GM12878 (cell line): ENCODE data around the gene FAR2. TPM values are rescaled to one million over a fixed set of nuclear protein-coding genes. Genes with fewer than 3 reads are reported as not detected.

ENCODE experiments used
- ATAC-seq: fragments of 200-7000 bp; cut with Tn5 transposase; 3 replicates; pipeline ENCODE4 v1.9.1; 2020; ENCODE audit warnings: mild to moderate bottlenecking, moderate library complexity
- BruUV-seq: library from RNA; stranded (reverse); fragments of 400-500 nt; replicated peaks from 2 replicates; lab custom pipeline; 2021; lab: Mats Ljungman, UMichigan
- CTCF ChIA-PET: fragments of 300-600 bp; sonication (Branson Sonifier 250); formaldehyde crosslinking; extraction: SDS; loops from one replicate; lab custom pipeline; 2021; ENCODE audit warnings: inconsistent platforms; lab: Yijun Ruan, JAX
- POLR2A ChIA-PET: fragments of 350-600 bp; formaldehyde crosslinking; extraction: SDS; loops from one replicate; lab custom pipeline; 2021; ENCODE audit warnings: inconsistent platforms; lab: Charles Lee
- RAD21 ChIA-PET: fragments of 300-600 bp; sonication (Branson Sonifier 250); formaldehyde crosslinking; loops from one replicate; lab custom pipeline; 2023; ENCODE audit warnings: antibody characterized with exemption; ENCODE audit not compliant: unreplicated experiment; lab: Charles Lee
- SMC1A ChIA-PET: fragments of 300-600 bp; sonication (Branson Sonifier 250); formaldehyde crosslinking; loops from one replicate; lab custom pipeline; 2023; ENCODE audit not compliant: unreplicated experiment, uncharacterized antibody; lab: Charles Lee
- DNase-seq: peaks from one replicate; pipeline ENCODE4 v3.0.0-alpha.2; 2011; ENCODE audit warnings: low read depth, low spot score
- FAIRE-seq: peaks from 3 replicates; lab custom pipeline; 2011; peaks lifted over from hg19 to GRCh38; lab: Jason Lieb, UNC
- H2AFZ ChIP-seq: 2 replicates; pipeline ENCODE4 v1.6.0; 2011; ENCODE audit warnings: low read depth, low read length, control low read depth; ENCODE audit not compliant: control insufficient read depth
- H3K27ac ChIP-seq: 2 replicates; pipeline ENCODE4 v1.5.1; 2011; ENCODE audit warnings: control low read depth; ENCODE audit not compliant: control insufficient read depth, insufficient read depth
- H3K27me3 ChIP-seq, 2 experiments: replicated peaks in 1 of 2; 2 replicates each; pipeline versions ENCODE4 v1.6.0 to v1.6.1; 2011; ENCODE audit warnings: low read length in 1 of 2; ENCODE audit not compliant: control insufficient read depth in 2 of 2, insufficient read depth in 2 of 2
- H3K36me3 ChIP-seq, 2 experiments: 2 replicates each; pipeline ENCODE4 v1.5.1; 2011; ENCODE audit warnings: low read length in 1 of 2; ENCODE audit not compliant: control insufficient read depth in 2 of 2, insufficient read depth in 2 of 2
- H3K4me1 ChIP-seq: 2 replicates; pipeline ENCODE4 v1.6.1; 2011; ENCODE audit warnings: mild to moderate bottlenecking, low read length, moderate library complexity, mixed read lengths; ENCODE audit not compliant: control insufficient read depth, insufficient read depth
- H3K4me2 ChIP-seq: 2 replicates; pipeline ENCODE4 v1.6.0; 2011; ENCODE audit warnings: control low read depth; ENCODE audit not compliant: control insufficient read depth, insufficient read depth
- H3K4me3 ChIP-seq: fragments of 200-600 bp; sonication (generic); 2 replicates; pipeline ENCODE4 v1.5.1; 2016
- H3K79me2 ChIP-seq: 2 replicates; pipeline ENCODE4 v1.6.0; 2011; ENCODE audit warnings: low read length; ENCODE audit not compliant: control insufficient read depth, insufficient read depth
- H3K9ac ChIP-seq: 2 replicates; pipeline ENCODE4 v1.8.0; 2011; ENCODE audit warnings: low read length, control low read depth, mixed read lengths; ENCODE audit not compliant: control insufficient read depth, insufficient read depth
- H3K9me3 ChIP-seq: replicated peaks from 3 replicates; pipeline ENCODE4 v1.5.1; 2011; ENCODE audit warnings: mild to moderate bottlenecking, low read length; ENCODE audit not compliant: control insufficient read depth, insufficient read depth
- H4K20me1 ChIP-seq: 2 replicates; pipeline ENCODE4 v1.6.0; 2011; ENCODE audit not compliant: control insufficient read depth, insufficient read depth
- BMI1 ChIP-seq: fragments of 450-650 bp; IDR thresholded peaks from 2 replicates; pipeline ENCODE4 v1.6.1; 2016; ENCODE audit warnings: mild to moderate bottlenecking, moderate library complexity, borderline replicate concordance
- EED ChIP-seq: sonication (generic); IDR thresholded peaks from 2 replicates; pipeline ENCODE4 v1.6.1; 2016; ENCODE audit warnings: antibody characterized with exemption, low read depth
- IRF5 ChIP-seq: fragments of 450-650 bp; IDR thresholded peaks from 2 replicates; pipeline ENCODE4 v1.6.1; 2017; ENCODE audit warnings: borderline replicate concordance
- KLF5 ChIP-seq: fragments of 450-650 bp; IDR thresholded peaks from 2 replicates; pipeline ENCODE4 v1.6.1; 2014; ENCODE audit warnings: mild to moderate bottlenecking; ENCODE audit not compliant: partially characterized antibody
- MTA3 ChIP-seq: IDR thresholded peaks from 2 replicates; pipeline ENCODE4 v1.6.1; 2012; ENCODE audit warnings: low read length, inconsistent platforms, borderline replicate concordance
- MYB ChIP-seq: fragments of 150-350 bp; IDR thresholded peaks from 2 replicates; pipeline ENCODE4 v1.6.1; 2014; ENCODE audit warnings: mild to moderate bottlenecking, low read depth, low read length, borderline replicate concordance
- SMAD5 ChIP-seq: IDR thresholded peaks from 2 replicates; pipeline ENCODE4 v1.6.1; 2016; ENCODE audit warnings: antibody characterized with exemption, low read depth
- TAF1 ChIP-seq: IDR thresholded peaks from 2 replicates; pipeline ENCODE4 v1.6.1; 2011; ENCODE audit warnings: mild to moderate bottlenecking, low read depth, low read length, borderline replicate concordance
- YY1 ChIP-seq: IDR thresholded peaks from 2 replicates; pipeline ENCODE4 v1.6.1; 2011; ENCODE audit warnings: low read depth, mild to moderate bottlenecking, low read length
- ZNF217 ChIP-seq: fragments of 450-650 bp; IDR thresholded peaks from 2 replicates; pipeline ENCODE4 v1.6.1; 2017; ENCODE audit warnings: antibody characterized with exemption, mild to moderate bottlenecking
- ZNF274 ChIP-seq: IDR thresholded peaks from one replicate; pipeline ENCODE4 v1.8.0; 2011; ENCODE audit not compliant: insufficient read length, insufficient read depth
- ZNF622 ChIP-seq: fragments of 450-650 bp; IDR thresholded peaks from 2 replicates; pipeline ENCODE4 v1.6.1; 2017; ENCODE audit warnings: mild to moderate bottlenecking, inconsistent platforms
- WGBS: methylation state at CpG from one replicate; pipeline ENCODE4 v1.1.6; 2016; ENCODE audit warnings: low lambda C conversion rate; ENCODE audit not compliant: insufficient replicate concordance, insufficient coverage; ENCODE audit errors: missing lambda C conversion rate; 5-methylcytosine and 5-hydroxymethylcytosine counted together
- in situ Hi-C: fragments of 300-500 bp; cut with MboI; formaldehyde crosslinking; loops from 9 replicates; pipeline ENCODE4 v1.14.3; 2018; ENCODE audit warnings: mixed read lengths
- intact Hi-C: fragments of 100-400 bp; cut with micrococcal nuclease; formaldehyde crosslinking; loops from one replicate; pipeline ENCODE4 v1.14.2; 2022; ENCODE audit not compliant: unreplicated experiment
- polyA plus RNA-seq, 11 experiments: library from polyadenylated mRNA; depleted of rRNA in 4 of 11; unstranded in 6 of 11; stranded (reverse) in 5 of 11; fragments of >200 nt; fragmentation: Nextera tagmentation in 4 of 11; fragmentation: Illumina TruSeq in 1 of 11; extraction: Ambion mirVana in 4 of 11; extraction: Trizol in 1 of 11; gene quantifications; 1 replicate in 1 of 11; 2 replicates in 10 of 11; pipeline versions ENCODE4 v1.2.1 to v1.2.3, GENCODE V29; 2011 to 2016; ENCODE audit warnings: inconsistent platforms in 2 of 11, missing spikeins in 2 of 11, low read depth in 1 of 11
- total RNA-seq, 4 experiments: library from RNA; depleted of rRNA in 3 of 4; stranded (reverse); fragments of >200 nt in 3 of 4; fragmentation: Illumina TruSeq in 1 of 4; extraction: Trizol in 1 of 4; gene quantifications; 2 replicates each; pipeline versions ENCODE4 v1.2.1 to v1.2.3, GENCODE V29; 2013 to 2021
- TF ChIP-seq, protein P1 (sequence below): IDR thresholded peaks from 2 replicates; pipeline ENCODE4 v1.6.1; 2012; ENCODE audit warnings: low read depth, low read length, improper control_type of control experiment
- TF ChIP-seq, protein P2 (sequence below): fragments of 450-650 bp; IDR thresholded peaks from 2 replicates; pipeline ENCODE4 v1.6.1; 2017; ENCODE audit warnings: mild to moderate bottlenecking, moderate library complexity
- TF ChIP-seq, protein P3 (sequence below): fragments of 450-650 bp; IDR thresholded peaks from 2 replicates; pipeline ENCODE4 v1.6.1; 2017; ENCODE audit warnings: antibody characterized with exemption, mild to moderate bottlenecking, moderate library complexity

Gene FAR2
- total and polyA plus RNA-seq, 10 of the 15 experiments (the other 5 are each of a cell fraction or from before 2014, with no cell fraction given) = 0.50 to 1.1 (median 0.65) TPM

- H3K36me3 ChIP-seq = no peaks in the 10 kb centered on the region
Measured at GRCh38 chr12:29253906-29254625, 105.0 kb downstream of the FAR2 start.

More at GRCh38 chr12:29253906-29254625, 105.0 kb downstream of the FAR2 start:
- CTCF ChIA-PET = interaction anchor here (0.7 to 1.0 kb wide), 2 partner anchors 10 to 31 kb away, joined by 3 read pairs; no protein-coding TSS in a partner anchor
- H3K27ac ChIP-seq = no peak overlapping the region
- POLR2A ChIA-PET = no interaction called here
- H3K79me2 ChIP-seq = no peaks in the 10 kb centered on the region
- TF ChIP-seq EED (no peak), YY1 (no peak), KLF5 (no peak), SMAD5 (no peak), TAF1 (no peak), ZNF217 (no peak), IRF5 (no peak), ZNF622 (no peak), MYB (no peak), BMI1 (no peak), ZNF274 (no peak), MTA3 (no peak)
- TF ChIP-seq, protein P1, sequence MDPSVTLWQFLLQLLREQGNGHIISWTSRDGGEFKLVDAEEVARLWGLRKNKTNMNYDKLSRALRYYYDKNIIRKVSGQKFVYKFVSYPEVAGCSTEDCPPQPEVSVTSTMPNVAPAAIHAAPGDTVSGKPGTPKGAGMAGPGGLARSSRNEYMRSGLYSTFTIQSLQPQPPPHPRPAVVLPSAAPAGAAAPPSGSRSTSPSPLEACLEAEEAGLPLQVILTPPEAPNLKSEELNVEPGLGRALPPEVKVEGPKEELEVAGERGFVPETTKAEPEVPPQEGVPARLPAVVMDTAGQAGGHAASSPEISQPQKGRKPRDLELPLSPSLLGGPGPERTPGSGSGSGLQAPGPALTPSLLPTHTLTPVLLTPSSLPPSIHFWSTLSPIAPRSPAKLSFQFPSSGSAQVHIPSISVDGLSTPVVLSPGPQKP = no peak
- TF ChIP-seq, protein P2, sequence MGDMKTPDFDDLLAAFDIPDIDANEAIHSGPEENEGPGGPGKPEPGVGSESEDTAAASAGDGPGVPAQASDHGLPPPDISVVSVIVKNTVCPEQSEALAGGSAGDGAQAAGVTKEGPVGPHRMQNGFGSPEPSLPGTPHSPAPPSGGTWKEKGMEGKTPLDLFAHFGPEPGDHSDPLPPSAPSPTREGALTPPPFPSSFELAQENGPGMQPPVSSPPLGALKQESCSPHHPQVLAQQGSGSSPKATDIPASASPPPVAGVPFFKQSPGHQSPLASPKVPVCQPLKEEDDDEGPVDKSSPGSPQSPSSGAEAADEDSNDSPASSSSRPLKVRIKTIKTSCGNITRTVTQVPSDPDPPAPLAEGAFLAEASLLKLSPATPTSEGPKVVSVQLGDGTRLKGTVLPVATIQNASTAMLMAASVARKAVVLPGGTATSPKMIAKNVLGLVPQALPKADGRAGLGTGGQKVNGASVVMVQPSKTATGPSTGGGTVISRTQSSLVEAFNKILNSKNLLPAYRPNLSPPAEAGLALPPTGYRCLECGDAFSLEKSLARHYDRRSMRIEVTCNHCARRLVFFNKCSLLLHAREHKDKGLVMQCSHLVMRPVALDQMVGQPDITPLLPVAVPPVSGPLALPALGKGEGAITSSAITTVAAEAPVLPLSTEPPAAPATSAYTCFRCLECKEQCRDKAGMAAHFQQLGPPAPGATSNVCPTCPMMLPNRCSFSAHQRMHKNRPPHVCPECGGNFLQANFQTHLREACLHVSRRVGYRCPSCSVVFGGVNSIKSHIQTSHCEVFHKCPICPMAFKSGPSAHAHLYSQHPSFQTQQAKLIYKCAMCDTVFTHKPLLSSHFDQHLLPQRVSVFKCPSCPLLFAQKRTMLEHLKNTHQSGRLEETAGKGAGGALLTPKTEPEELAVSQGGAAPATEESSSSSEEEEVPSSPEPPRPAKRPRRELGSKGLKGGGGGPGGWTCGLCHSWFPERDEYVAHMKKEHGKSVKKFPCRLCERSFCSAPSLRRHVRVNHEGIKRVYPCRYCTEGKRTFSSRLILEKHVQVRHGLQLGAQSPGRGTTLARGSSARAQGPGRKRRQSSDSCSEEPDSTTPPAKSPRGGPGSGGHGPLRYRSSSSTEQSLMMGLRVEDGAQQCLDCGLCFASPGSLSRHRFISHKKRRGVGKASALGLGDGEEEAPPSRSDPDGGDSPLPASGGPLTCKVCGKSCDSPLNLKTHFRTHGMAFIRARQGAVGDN = no peak
- TF ChIP-seq, protein P3, sequence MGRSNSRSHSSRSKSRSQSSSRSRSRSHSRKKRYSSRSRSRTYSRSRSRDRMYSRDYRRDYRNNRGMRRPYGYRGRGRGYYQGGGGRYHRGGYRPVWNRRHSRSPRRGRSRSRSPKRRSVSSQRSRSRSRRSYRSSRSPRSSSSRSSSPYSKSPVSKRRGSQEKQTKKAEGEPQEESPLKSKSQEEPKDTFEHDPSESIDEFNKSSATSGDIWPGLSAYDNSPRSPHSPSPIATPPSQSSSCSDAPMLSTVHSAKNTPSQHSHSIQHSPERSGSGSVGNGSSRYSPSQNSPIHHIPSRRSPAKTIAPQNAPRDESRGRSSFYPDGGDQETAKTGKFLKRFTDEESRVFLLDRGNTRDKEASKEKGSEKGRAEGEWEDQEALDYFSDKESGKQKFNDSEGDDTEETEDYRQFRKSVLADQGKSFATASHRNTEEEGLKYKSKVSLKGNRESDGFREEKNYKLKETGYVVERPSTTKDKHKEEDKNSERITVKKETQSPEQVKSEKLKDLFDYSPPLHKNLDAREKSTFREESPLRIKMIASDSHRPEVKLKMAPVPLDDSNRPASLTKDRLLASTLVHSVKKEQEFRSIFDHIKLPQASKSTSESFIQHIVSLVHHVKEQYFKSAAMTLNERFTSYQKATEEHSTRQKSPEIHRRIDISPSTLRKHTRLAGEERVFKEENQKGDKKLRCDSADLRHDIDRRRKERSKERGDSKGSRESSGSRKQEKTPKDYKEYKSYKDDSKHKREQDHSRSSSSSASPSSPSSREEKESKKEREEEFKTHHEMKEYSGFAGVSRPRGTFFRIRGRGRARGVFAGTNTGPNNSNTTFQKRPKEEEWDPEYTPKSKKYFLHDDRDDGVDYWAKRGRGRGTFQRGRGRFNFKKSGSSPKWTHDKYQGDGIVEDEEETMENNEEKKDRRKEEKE = no peak
- H4K20me1 ChIP-seq = no peaks in the 10 kb centered on the region
- H3K9me3 ChIP-seq = no peaks in the 10 kb centered on the region; the same call in 2 of the 3 replicates
- no peak for FAIRE-seq
- intact Hi-C loops (no loop called here), in situ Hi-C loops (no loop called here)
- no peak for DNase-seq
- H3K4me1 ChIP-seq = no peaks in the 10 kb centered on the region
- no peak overlapping the region for H3K4me3 ChIP-seq
- no peak overlapping the region for H2AFZ ChIP-seq
- ATAC-seq = no peak
- SMC1A ChIA-PET = interaction anchor here (1.0 kb wide), 1 partner anchor 9 kb away, joined by 3 read pairs; no protein-coding TSS in a partner anchor
- no peak overlapping the region for H3K4me2 ChIP-seq
- H3K27me3 ChIP-seq = no peaks in the 10 kb centered on the region
- RAD21 ChIA-PET = no interaction called here
- WGBS = 41% methylated on average over 2 of the region's 2 CpGs
- no TSS peak for BruUV-seq
- no peak overlapping the region for H3K9ac ChIP-seq
